ENCODE measurements around the gene TOP2A. TPM values are rescaled to one million over a fixed set of nuclear protein-coding genes. Genes with fewer than 3 reads are reported as not detected.

The TOP2A gene
- total RNA-seq, 1 experiment from 2014 or later = 141 TPM

GRCh38 chr17:40352237-40352778, 65.4 kb downstream of the TOP2A start (continued):
- TF ChIP-seq REST (IDR thresholded peaks at IDR 0.05; ENCODE audit: low read depth) = no peak
- no peak for TF ChIP-seq CBX3 (IDR thresholded peaks at IDR 0.05; ENCODE audit: low read depth)

GRCh38 chr17:40351359-40352236, 66.1 kb downstream of the TOP2A start:
- TF ChIP-seq REST (IDR thresholded peaks at IDR 0.05; ENCODE audit: low read depth) (no peak), TCF7L2 (IDR thresholded peaks at IDR 0.05; ENCODE audit: borderline replicate concordance, extremely low read depth, insufficient read depth, insufficient read length) (no peak), MAX (IDR thresholded peaks at IDR 0.05) (no peak), EZH2 (IDR thresholded peaks at IDR 0.05) (no peak)
- no peak overlapping the region for H3K4me3 ChIP-seq (replicated peaks in 1 of 2; ENCODE audit: low read depth in 1 of 2, low read length in 2 of 2)
- no TSS peak for BruUV-seq (replicated peaks)
- no peaks in the 10 kb centered on the region for H3K9me3 ChIP-seq (ENCODE audit: control insufficient read depth in 1 of 2, insufficient read depth in 1 of 2, low read depth in 1 of 2, low read length in 2 of 2)
- H3K4me2 ChIP-seq (ENCODE audit: low read length) = no peak overlapping the region
- no peaks in the 10 kb centered on the region for H3K27me3 ChIP-seq (ENCODE audit: insufficient read depth, low read length)
- no peaks in the 10 kb centered on the region for H4K20me1 ChIP-seq (ENCODE audit: insufficient read depth)
- DNase-seq (ENCODE audit: low read depth, low spot score) = no peak
- peaks cover 15% of the 10 kb centered on the region; the same call in 1 of the 2 replicates for H3K79me2 ChIP-seq (ENCODE audit: insufficient read depth, low read length)
- ChIA-PET CTCF (interaction anchor here (1.3 to 5.8 kb wide), 3 partner anchors 10 to 208 kb away, joined by 3 to 107 read pairs (median 3); partner anchors contain the start of gene RARA), POLR2A (interaction anchor here (0.6 to 0.7 kb wide), 2 partner anchors 21 to 38 kb away, joined by 3 to 4 read pairs; no protein-coding TSS in a partner anchor), RAD21 (ENCODE audit: low non-redundant PET in 1 of 2, low total read pairs in 2 of 2, uncharacterized antibody in 2 of 2, unreplicated experiment in 2 of 2) (no interaction called here)
- H3K9me2 ChIP-seq (ENCODE audit: insufficient read depth) = no peaks in the 10 kb centered on the region
- no peak overlapping the region for H3K9ac ChIP-seq (ENCODE audit: low read length)
- intact Hi-C loops (cut with micrococcal nuclease) = no loop called here
- H3K36me3 ChIP-seq (ENCODE audit: control insufficient read depth in 1 of 2, insufficient read depth in 2 of 2, low read length in 2 of 2) = peaks cover 7 to 20% of the 10 kb centered on the region in 2 experiments; a peak in 3 of 4 replicates
- H3K27ac ChIP-seq (ENCODE audit: low read depth, low read length) = no peak overlapping the region
- no peak overlapping the region for H2AFZ ChIP-seq (ENCODE audit: low read depth, low read length, poor library complexity, severe bottlenecking)
- no peaks in the 10 kb centered on the region; a peak in 1 of 4 replicates for H3K4me1 ChIP-seq (ENCODE audit: control insufficient read depth in 1 of 2, insufficient read depth in 2 of 2, low read length in 2 of 2)
- ATAC-seq = no peak
